T-helper 2 cell treated with Interferon-gamma antibody and Interleukin-4, amounts not matched to agents 100 ng/mL and 5 ng/mL, for 36 hours (primary cell): Measurements from ENCODE around the gene MRPS23. TPM values are rescaled to one million over a fixed set of nuclear protein-coding genes. Genes with fewer than 3 reads are reported as not detected.

Experiments used
- intact Hi-C: fragments of 100-400 bp; cut with micrococcal nuclease; formaldehyde crosslinking; loops from one replicate; pipeline ENCODE4 v1.15.1; 2023
- total RNA-seq: library from RNA; stranded (reverse); gene quantifications from 2 replicates; pipeline ENCODE4 v1.2.3, GENCODE V29; 2022

Gene MRPS23
- total RNA-seq, result 41.0 and 44.6 TPM in 2 replicates

DNA sequence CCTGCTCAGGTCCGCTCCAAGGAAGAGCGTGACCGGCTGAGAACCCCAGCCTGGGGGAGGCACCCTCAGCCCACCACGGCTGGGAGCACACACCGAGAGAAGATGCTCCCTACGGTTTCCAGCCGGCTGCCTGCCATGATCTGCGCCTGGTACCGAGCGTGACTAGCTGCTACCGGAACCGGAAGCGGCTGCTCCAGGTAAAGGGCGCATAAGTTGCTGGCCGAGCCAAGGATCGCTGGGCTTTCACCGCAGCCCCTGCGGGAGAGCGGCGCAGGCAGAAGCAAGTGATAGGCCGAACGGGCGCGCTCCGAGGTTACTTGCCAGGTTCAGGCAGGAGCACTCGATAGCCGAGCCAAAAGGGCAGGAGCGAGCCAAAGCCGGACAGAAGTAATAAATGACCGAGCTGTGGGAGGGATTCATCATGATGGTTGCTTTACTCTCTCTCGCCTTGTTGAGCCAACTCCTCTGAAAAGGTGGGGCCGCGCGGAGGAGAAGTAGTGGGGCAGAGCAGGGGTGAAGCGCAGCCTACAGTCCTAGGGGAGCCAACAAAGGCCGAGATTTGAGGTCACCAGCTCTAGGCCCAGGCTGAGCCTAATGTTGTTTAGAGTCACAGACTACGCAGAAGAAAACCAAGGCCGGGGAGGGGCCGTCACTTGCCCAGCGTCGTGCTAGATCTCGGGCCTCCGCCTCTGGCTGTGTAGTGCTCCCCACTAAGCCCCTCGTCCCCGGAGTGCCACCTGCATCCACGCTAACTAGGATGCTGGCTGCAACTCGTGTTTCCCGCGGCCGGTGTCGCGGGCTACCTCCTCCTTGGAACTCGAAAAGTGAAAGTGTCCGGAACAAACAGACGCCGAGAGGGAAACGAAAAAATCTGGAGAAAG is at the start of gene MRPS23:
Gene MRPS23 (minus strand): TSS at position 171 of the 881 bp plus-strand sequence. CDS start 34 bp downstream, at position 137.
- intact Hi-C loops, result loop anchor here (1.0 to 2.0 kb wide), 3 partner anchors 157 to 263 kb away; partner anchors contain the start of genes DYNLL2 and SRSF1

DNA sequence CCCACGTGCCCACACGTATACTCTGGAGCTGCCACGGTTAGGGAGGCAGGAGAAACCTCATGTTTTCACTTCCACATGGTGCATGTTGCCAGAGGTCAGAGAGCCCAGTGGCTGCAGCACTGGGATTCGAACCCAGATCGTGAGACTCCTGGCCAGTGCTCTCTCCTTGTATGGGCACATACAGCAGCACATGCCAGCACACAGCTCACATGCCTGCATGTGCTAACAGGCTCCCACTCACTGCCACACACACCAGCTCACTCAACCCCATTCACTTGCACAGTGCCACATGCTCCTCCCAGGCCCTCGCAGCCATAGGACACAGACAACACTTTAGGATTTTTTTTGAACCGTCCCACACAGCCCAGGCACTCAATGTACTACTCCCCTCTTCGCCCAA is 49.5 kb upstream of the MRPS23 start:
- intact Hi-C loops, result no loop called here

DNA sequence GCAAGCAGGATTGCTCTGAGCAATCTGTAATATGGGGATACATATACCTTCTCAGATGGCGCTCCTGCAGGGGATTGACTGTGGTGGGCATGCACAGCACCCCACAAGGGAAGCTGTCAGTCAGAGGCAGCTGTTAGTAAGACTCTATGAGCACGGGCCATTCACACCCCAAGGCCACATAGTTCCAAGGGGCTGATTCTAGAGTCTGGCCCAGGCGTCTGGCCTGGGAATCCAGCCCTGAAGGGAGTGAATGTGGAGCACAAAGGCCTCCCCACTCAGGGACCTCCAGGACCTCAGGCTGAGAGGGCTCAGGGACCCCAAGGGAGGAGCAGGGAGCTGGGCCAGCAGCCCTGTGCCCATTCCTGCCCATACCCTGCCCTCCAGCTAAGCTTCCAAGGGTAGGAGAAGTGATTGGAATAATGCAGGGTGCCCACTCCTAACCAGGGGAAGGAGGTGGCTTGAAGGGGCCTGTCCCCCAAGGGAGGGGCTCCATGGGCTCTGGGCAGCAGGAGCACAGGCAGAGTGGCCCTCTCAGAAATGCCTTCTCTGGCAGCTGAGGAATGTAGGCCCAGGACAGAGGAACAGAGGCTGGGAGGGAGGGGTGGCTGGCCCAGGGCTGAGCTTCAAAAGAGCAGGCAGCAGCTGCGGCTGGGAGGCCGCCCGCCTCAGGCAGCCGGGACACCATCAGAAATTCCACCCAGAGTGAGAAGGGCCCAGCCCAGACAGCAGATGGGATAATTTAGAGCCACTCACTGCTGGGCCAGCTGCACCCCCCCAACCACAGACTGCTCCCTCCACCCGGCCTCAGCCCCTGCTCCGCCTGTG is 48.9 kb upstream of the MRPS23 start:
- intact Hi-C loops, result no loop called here

DNA sequence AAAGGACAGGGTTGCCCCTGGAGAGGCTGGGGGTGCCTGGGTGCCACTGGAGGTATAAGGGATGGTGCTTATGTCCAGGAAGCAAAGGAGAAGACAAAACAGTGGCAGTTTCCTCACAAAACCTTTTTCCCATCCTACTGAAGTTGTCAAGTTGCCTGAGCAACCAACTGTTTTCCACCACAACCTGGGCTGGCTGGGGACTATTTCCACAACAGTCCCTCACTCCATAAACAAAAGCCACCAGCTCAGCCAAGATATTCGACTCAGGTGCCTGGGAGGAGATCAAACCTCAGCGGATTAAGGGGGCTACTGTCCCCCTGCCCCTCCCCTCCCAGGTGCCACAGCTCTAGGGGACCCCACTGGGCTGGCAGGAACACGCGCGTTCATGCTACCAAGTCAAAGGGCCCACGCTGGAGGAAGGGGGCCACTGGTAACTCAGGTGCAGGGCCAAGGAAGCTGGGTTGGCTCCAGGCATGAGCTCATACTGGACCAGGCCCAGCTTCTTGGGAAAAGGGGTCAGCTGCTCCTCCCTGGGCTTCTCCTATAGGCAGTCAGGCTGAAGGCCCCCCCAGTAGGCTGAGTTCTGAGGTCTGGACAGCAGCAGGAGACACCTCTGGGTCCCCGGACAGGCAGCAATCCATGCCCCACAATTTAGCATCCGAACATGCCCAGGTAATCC is 45.7 kb upstream of the MRPS23 start:
- intact Hi-C loops, result no loop called here

DNA sequence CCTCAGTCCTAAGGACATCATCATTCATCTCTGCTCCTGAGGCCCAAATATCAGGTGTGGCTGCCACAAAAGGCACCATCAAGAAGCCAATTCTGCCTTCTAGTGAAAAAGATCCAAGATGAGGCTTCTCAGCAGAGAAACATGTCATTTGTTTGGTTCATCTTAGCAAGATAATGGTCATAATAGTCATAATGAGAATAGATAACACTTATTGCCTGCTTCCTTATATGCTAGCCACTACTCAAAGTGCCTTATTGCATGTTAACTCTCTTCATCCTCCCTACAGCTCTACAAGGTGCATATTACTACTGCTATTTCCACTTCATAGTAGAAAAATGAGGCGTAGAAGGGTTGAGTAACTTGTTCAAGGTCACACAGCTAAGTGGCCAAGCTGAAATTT is 45.0 kb upstream of the MRPS23 start:
- intact Hi-C loops, result no loop called here

DNA sequence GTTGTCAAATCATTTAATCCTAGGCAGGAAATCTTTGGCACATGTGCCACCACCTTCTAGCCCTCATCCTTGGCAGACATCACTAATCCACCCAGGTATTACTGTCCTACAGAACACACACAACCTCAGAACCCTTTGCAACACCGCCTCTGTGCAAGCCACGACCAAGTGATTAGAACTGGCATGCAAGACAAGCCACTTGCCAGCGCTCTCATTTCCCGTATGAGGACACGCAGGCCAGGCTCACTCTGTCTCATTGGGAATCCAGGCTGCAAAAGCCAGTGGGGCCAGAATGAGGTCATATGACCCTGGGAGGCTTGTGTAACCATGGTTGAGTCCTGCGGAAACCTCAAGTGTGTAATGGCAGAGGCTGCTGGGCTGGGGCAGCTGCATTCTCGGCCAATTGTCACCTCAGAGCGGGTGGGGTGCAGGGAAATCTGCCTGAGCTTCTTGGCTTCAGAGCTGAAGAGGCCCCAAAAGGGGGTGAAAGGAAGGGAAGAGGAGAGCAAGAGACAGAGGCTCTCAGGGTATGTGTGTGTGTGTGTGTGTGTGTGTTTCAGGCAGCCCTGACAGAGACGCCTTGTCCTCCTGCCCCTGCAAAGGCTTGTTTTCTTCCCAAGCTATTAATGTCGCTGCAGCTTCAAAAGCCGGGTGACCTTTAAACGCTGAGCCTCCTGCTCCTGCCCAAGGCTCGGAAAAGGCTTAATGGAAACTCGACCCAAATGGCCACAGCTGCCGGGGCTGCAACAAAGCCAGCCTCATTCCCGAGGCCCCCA is 43.2 kb upstream of the MRPS23 start:
- intact Hi-C loops, result loop anchor here (1.0 to 2.0 kb wide), 3 partner anchors 94 to 220 kb away; no protein-coding TSS in a partner anchor

DNA sequence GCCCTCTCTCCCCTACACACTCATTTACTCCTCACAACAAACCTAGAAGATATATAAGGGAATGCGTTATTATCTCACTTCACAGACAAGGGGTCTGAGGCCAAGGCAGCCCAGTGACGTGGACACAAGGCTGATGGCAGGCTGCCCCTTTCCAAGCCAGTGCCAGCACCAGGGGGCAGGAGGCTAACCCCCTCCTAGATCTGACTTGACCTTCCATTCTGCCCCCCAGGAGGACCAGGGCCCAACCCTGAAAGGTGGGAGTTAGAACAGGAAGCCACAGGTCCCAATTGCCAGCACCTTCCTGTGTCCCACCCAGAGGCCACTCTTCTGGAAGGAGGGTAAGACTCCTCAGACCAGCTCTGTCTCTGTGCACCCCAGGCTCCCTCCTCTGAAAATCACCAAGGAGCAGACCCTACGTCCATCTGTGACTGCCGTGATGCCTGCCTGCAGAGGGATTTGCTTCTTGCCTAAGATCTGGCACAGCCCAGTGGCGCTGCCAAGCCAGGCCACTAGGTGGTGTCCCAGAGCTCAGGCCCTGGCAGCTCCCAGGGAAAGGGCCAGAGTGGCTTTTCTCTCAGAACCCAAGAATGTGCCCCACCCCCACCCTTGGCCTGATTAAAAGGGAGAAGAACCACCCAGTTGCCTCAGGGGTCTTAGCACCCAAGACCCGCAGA is 42.4 kb upstream of the MRPS23 start:
- intact Hi-C loops, result loop anchor here (1.0 to 2.0 kb wide), 3 partner anchors 95 to 221 kb away; no protein-coding TSS in a partner anchor

DNA sequence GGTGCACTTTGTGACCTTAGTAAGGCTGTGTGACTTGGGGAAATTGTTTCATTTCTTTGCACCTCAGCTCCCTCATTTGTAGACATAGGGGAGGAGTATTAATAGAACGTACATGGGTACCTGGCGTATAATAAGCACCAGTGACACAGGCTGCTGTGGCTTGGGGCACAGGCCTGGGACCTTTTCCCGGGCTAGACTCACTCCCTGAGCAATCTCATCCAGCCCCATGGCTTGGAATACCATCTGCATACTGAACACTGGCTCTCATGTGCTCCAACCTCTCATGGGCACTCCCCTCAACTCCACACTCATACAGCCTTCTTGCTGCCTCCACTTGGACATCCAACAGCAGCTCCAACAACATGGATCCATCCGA is 41.0 kb upstream of the MRPS23 start:
- intact Hi-C loops, result no loop called here

DNA sequence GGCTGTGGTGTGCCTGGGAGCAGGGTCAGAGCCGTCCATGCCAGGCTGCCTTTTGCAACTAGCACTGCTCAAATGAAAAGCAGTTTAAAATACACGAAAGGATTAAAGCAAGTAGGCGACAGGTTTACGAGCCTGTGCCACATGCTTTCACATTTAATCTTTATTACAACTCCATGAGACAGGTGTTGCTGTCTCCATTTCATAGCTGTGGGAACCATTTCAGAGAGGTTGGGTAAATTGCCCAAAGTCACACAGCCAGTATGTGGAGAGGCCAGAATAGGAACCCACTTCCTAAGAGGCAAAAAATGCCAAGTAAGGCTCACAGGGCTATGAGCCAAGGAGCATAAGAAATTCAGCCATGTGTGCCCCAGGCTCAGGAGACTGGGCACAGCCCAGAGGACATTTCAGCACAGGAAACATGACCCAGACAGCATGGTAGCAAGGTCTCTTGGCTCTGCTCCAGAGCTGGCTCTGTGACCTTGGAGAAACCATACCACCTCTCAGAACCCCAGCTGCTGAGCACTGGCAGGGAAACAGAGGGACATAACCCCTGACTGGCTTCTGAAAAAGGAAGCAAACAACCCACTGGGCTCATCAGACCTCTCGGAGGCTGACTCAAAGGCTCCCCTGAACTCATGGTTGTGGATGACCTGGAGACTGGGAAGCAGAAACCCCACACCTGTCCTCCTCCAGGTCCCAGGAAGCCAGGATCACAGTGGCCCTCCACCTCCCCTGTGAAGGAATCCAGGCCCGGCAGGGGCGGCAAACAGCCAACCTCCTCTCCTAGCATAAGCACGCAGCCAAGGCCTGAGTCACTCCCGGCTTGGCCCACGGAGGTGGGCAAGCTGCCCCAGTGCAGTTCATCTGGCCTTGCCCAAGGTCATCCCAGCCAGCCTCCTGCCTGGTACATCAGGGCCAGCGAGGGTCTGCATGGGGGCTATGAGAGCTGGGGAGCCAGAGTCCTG is 40.3 kb upstream of the MRPS23 start:
- intact Hi-C loops, result no loop called here

DNA sequence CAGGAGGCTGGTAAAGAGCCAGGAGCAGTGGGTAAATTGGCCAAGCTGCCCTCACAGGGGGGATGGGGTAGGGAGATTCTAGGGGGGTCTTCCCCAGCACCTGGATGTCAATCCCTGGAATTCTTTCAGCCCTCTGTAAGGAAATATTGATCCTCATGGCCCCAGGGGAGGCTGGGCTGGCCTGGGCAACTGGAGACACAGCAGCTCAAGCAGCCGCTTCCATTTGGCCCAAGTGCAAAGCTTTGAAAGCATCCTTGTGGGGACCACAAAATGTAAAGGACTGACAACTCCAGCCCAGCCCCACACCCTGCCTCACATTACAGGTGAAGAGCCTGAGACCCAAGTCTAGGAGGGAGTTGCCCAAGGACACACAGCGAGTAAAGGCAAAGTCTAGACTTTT is 39.4 kb upstream of the MRPS23 start:
- intact Hi-C loops, result no loop called here

DNA sequence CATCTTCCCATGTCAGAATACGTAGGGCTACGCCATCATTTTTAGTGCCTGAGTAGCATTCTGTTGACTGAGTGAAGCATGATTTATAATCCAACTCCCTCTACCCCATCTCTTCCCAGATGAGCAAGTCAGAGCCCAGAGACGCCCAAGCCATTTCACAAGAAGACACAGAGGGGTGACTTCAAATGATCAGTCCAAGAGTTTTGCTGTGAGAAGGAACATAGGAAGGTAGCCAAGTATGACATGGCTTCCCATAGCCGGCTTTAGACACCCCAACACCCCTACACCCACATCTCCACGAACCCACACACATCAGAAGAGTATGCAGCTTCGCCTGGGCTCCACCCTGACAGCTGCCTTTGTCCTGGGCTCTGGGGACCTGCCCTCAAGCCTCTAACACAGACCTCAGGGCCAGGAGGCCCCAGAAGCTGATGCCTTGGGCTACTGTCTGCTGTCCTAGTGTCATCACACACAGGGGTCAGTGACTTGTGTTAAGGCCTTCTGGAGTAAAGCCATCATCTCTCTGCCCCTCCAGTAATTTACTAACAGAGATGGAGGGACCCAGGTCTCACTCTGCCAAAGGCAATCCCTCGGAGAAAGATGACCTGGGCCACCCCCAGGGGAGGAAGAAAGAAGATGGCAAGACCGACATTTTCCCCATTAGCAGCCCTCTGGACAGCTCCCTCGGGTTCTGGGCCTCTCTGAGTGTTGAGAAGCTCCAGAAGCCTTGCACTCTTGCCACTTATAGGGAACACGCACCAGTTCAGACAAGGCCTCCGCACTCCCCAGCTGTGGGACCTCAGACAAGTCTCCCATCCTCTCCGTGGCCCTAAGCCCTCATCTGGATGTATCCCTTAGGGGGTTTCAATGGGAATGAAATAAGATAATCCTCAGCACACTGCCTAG is 38.7 kb upstream of the MRPS23 start:
- intact Hi-C loops, result no loop called here

DNA sequence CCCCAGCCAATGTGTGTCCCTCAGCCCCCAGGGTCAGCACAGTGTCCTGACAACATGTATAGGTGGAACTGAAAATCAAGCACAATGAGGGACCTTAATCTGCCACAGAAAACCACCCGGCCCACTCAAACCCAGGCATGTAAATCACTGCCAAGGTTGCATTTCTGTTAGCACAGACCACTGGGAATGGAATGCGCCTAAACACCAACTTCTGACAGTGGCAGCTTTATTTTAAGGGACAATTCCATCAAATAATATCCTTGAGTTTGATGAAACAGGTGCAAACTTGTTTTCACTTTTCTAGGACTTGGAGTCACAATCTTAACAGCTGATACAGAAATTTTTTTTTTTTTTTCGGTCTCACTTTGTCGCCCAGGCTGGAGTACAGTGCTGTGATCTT is 37.3 kb upstream of the MRPS23 start:
- intact Hi-C loops, result no loop called here

DNA sequence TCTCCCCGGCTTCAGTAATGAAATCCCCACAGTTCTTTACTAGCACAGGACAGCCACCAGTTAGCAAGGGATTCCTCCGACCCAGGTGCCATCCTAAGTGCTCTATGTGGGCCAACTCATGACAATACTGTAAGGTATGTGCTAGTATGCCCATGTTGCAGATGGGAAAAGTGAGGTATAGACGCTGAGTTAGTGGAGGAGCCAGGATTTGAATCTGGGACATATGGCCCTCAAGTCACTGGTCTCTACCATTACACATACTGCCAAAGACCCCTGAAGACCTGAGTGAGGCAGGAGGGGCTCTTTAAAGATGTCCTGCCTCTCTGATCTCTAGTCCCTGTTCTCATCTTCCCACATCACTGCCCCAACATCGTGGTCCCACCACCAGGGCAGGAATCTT is 36.2 kb upstream of the MRPS23 start:
- intact Hi-C loops, result no loop called here

DNA sequence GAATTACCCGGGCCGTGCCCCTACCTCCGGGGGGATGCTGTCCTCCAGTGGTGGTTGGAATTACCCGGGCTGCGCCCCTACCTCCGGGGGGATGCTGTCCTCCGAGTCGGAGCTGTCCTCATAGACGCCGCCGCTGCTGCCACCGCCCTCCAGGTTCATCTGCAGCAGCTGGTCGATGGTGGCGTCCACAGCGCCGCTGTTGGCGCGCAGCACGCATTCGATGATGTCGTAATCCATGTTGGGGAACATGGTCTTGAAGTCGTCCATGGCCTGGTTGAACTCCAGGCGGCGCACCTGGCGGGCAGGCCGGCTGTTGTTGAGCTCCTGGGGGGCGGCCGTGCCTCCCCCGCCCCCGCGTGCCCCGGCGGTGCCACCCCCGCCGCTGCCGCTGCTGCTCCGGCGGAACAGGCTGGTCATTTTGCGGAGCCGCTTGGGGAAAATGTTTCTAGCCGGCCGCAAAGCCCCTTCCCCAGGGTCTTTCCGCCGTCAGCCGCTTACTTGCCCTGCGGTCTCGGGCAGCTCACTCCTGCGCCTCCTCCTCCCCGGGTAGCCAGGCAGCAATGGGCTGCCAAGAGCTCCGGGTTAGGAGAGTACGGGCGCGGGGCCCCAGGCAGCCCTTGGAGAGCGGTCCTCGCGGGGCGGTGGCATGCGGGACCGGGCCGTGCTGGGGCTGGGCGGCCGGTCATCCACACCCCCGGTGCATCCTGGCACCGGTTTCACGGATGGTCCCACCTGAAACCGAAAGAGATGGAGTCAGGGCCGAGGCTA is 35.5 kb upstream of the MRPS23 start:
- intact Hi-C loops, result no loop called here

DNA sequence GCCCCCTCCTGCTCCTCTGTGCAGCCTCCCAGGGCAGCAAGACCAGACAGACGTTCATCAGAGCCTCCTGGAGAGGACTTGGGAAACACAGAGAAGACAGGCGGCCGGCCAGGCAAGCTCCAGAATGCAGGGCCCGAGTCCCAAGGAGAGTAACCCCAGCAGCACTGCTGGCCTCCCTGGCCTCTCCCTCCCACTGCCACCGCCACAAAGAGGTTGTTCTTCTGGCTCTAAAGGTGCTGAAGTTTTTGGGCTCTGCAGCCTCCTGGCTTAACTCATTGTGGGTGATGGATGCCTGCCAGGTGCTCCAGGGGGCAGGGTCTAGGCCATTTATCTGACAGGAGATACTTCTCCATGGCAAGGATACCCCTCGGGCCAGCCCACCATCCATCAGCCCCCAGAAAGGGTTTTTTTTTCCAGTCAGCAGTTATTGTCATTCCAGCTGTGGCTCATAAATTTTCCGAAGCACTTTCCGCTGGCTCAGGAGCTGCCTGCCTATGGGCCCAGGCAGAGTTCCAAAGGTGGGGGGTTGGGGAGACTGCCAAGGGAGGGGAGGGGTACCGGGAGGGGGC is 32.0 kb upstream of the MRPS23 start:
- intact Hi-C loops, result no loop called here

DNA sequence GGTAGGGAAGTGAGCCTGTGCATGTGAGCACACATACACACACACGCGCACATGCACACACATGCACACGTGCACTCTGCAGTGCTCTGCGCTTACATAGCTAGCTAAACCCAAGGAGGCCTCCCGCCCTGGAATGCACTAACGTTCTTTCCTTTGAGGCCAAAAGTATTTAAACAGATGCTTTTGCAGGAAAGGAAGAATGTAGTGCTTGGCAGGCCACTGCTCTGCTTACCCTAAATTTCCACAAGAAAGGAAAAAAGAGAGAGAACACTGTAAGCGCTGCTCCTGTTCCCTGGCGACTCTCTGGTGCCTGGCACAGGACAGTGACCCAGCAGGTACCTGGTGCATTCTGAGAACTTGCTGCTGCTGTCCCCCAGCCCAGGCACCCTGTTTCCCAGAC is 31.3 kb upstream of the MRPS23 start:
- intact Hi-C loops, result no loop called here

DNA sequence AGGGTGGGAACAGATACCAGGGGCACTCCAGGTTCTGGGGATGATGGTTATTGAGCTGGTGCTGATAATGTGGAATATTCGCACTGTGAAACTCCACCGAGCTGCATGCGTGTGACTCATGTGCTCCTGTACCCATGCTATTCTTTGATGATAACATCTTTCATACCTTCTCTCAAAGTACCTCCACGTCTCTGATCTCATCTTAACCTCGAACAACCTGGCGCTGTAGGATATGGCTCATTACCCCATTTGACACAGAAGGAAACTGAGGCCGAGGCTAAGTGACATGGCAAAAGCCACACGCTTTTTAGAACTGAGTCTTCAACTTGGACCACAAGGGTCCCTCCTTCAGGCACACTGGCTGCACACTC is 30.2 kb upstream of the MRPS23 start:
- intact Hi-C loops, result no loop called here
